Prostate gland (tissue), 2 donors: Measurements from ENCODE around the gene SLC6A16.
"Not testable (repeated sequence)": the region's sequence is repeated elsewhere in the genome, so short reads cannot be mapped to it uniquely, and the experiment has no call there.

ENCODE experiments used
- CTCF ChIP-seq, 4 experiments: fragments of 200-600 bp in 2 of 4; fragments of 450-650 bp in 2 of 4; sonication (generic) in 2 of 4; IDR thresholded peaks; 1 replicate in 3 of 4; 2 replicates in 1 of 4; pipeline ENCODE4 v1.5.1; 2016 to 2019; ENCODE audit warnings: antibody characterized with exemption in 4 of 4, mild to moderate bottlenecking in 2 of 4, moderate library complexity in 2 of 4
- POLR2A ChIP-seq: fragments of 450-650 bp; IDR thresholded peaks from one replicate; pipeline ENCODE4 v1.6.1; 2016; ENCODE audit warnings: antibody characterized with exemption, mild to moderate bottlenecking
- POLR2AphosphoS5 ChIP-seq: sonication (generic); formaldehyde crosslinking; IDR thresholded peaks from one replicate; pipeline ENCODE4 v1.6.1; 2017; ENCODE audit warnings: antibody characterized with exemption

GRCh38 chr19:49288205-49288604, 36.8 kb downstream of the SLC6A16 start:
- TF ChIP-seq CTCF (IDR thresholded peaks at IDR 0.05); POLR2AphosphoS5; POLR2A: not testable (repeated sequence)
